HepG2 (cell line): ENCODE measurements around the gene NSMCE1. TPM values are rescaled to one million over a fixed set of nuclear protein-coding genes. Genes with fewer than 3 reads are reported as not detected.

Source experiments
- ATAC-seq: fragments of 200-7000 bp; cut with Tn5 transposase; 3 replicates; pipeline ENCODE4 v1.9.1; 2020; ENCODE audit warnings: mild to moderate bottlenecking, moderate library complexity
- BruUV-seq: library from RNA; stranded (reverse); fragments of 400-500 nt; replicated peaks from 2 replicates; lab custom pipeline; 2021; lab: Mats Ljungman, UMichigan
- CTCF ChIA-PET: fragments of 300-600 bp; formaldehyde crosslinking; extraction: SDS; loops from one replicate; lab custom pipeline; 2021; ENCODE audit warnings: low total read pairs, inconsistent platforms, low intra/inter-chr PET ratio; lab: Yijun Ruan, JAX
- POLR2A ChIA-PET: fragments of 350-600 bp; sonication (Branson Sonifier 250); formaldehyde crosslinking; loops from one replicate; lab custom pipeline; 2020; ENCODE audit warnings: antibody characterized with exemption, inconsistent platforms; lab: Yijun Ruan, JAX
- DNase-seq: peaks from one replicate; pipeline ENCODE4 v3.0.0-alpha.2; 2015; ENCODE audit warnings: low spot score
- FAIRE-seq: peaks from 3 replicates; lab custom pipeline; 2011; peaks lifted over from hg19 to GRCh38; lab: Jason Lieb, UNC
- H2AFZ ChIP-seq: one replicate; pipeline ENCODE4 v1.6.1; 2011; ENCODE audit warnings: low read length, inconsistent platforms
- H3K27ac ChIP-seq: fragments of 300-600 bp; 3 replicates; pipeline ENCODE4 v1.8.0; 2011; ENCODE audit warnings: mixed run types, mild to moderate bottlenecking, mixed read lengths, low read length, inconsistent platforms; ENCODE audit not compliant: insufficient read depth; ENCODE audit errors: extremely low read length
- H3K27me3 ChIP-seq, 2 experiments: fragments of 200-600 bp in 1 of 2; 2 replicates in 1 of 2; 3 replicates in 1 of 2; pipeline versions ENCODE4 v1.6.0 to v1.8.0; 2011; ENCODE audit warnings: low read length in 2 of 2, mild to moderate bottlenecking in 2 of 2, moderate library complexity in 2 of 2, inconsistent platforms in 1 of 2; ENCODE audit not compliant: insufficient read depth in 2 of 2, control insufficient read depth in 1 of 2
- H3K36me3 ChIP-seq, 2 experiments: fragments of 200-600 bp in 1 of 2; replicated peaks in 1 of 2; 2 replicates in 1 of 2; 3 replicates in 1 of 2; pipeline versions ENCODE4 v1.5.1 to v1.8.0; 2011; ENCODE audit warnings: low read length in 2 of 2, inconsistent platforms in 1 of 2; ENCODE audit not compliant: insufficient read depth in 2 of 2, control insufficient read depth in 1 of 2
- H3K4me1 ChIP-seq: 2 replicates; pipeline ENCODE4 v1.5.1; 2012; ENCODE audit warnings: low read length, inconsistent platforms; ENCODE audit not compliant: insufficient read depth
- H3K4me2 ChIP-seq: 2 replicates; pipeline ENCODE4 v1.6.0; 2011; ENCODE audit warnings: low read depth, low read length, inconsistent platforms
- H3K4me3 ChIP-seq, 3 experiments: fragments of 200-600 bp in 1 of 3; sonication (generic), shearing (Covaris generic) in 1 of 3; replicated peaks in 1 of 3; 2 replicates each; pipeline ENCODE4 v1.5.1; 2011 to 2016; ENCODE audit warnings: low read length in 3 of 3, inconsistent platforms in 2 of 3, low read depth in 2 of 3, mild to moderate bottlenecking in 2 of 3, control low read depth in 1 of 3, mixed read lengths in 1 of 3; ENCODE audit not compliant: insufficient read depth in 1 of 3
- H3K79me2 ChIP-seq: one replicate; pipeline ENCODE4 v1.6.1; 2011; ENCODE audit warnings: low read length, inconsistent platforms; ENCODE audit not compliant: insufficient read depth
- H3K9ac ChIP-seq: 2 replicates; pipeline ENCODE4 v1.6.0; 2011; ENCODE audit warnings: mild to moderate bottlenecking, low read depth, low read length, inconsistent platforms; ENCODE audit not compliant: insufficient read depth
- H3K9me3 ChIP-seq: 2 replicates; pipeline ENCODE4 v1.5.1; 2012; ENCODE audit warnings: mild to moderate bottlenecking, low read length
- H4K20me1 ChIP-seq: 2 replicates; pipeline ENCODE4 v1.6.0; 2011; ENCODE audit warnings: inconsistent platforms, mild to moderate bottlenecking, low read length, moderate library complexity; ENCODE audit not compliant: insufficient read depth
- CEBPG ChIP-seq: IDR thresholded peaks from 2 replicates; pipeline ENCODE4 v1.6.1; 2016
- EHMT2 ChIP-seq: fragments of 200-600 bp; sonication (generic); IDR thresholded peaks from 2 replicates; pipeline ENCODE4 v1.7.0; 2017; ENCODE audit warnings: antibody characterized with exemption, low read depth, low read length, borderline replicate concordance
- GFI1 ChIP-seq: sonication (generic); formaldehyde crosslinking; IDR thresholded peaks from 2 replicates; pipeline ENCODE4 v1.5.0; 2020; ENCODE audit warnings: missing genetic modification reagents, mild to moderate bottlenecking, borderline replicate concordance
- HDAC1 ChIP-seq: sonication (generic); formaldehyde crosslinking; IDR thresholded peaks from 2 replicates; pipeline ENCODE4 v1.5.1; 2020; ENCODE audit warnings: mild to moderate bottlenecking, missing genetic modification reagents
- IRF2 ChIP-seq: IDR thresholded peaks from 2 replicates; pipeline ENCODE4 v1.6.1; 2018; ENCODE audit warnings: missing genetic modification reagents, missing compliant biosample characterization
- MXD1 ChIP-seq: sonication (generic); formaldehyde crosslinking; IDR thresholded peaks from 2 replicates; pipeline ENCODE4 v1.4.0; 2020; ENCODE audit warnings: mild to moderate bottlenecking, missing genetic modification reagents
- NFKB2 ChIP-seq: sonication (generic); formaldehyde crosslinking; IDR thresholded peaks from 2 replicates; pipeline ENCODE4 v1.4.0; 2020; ENCODE audit warnings: missing genetic modification reagents, borderline replicate concordance
- POLR2A ChIP-seq, 2 experiments: IDR thresholded peaks; 2 replicates each; pipeline ENCODE4 v1.6.1; 2011; ENCODE audit warnings: low read depth in 2 of 2, low read length in 2 of 2, mild to moderate bottlenecking in 1 of 2, moderate library complexity in 1 of 2; ENCODE audit not compliant: insufficient read depth in 1 of 2
- POLR2AphosphoS5 ChIP-seq: IDR thresholded peaks from 2 replicates; pipeline ENCODE4 v1.6.1; 2012; ENCODE audit warnings: low read depth, low read length
- RFXAP ChIP-seq: sonication (generic); formaldehyde crosslinking; IDR thresholded peaks from 2 replicates; pipeline ENCODE4 v1.4.0; 2020; ENCODE audit warnings: missing genetic modification reagents, borderline replicate concordance
- SRF ChIP-seq: IDR thresholded peaks from 2 replicates; pipeline ENCODE4 v1.6.1; 2011; ENCODE audit warnings: mild to moderate bottlenecking, low read depth, low read length, moderate library complexity
- TP53 ChIP-seq: sonication (generic); formaldehyde crosslinking; conservative IDR thresholded peaks from 2 replicates; pipeline ENCODE4 v1.4.0; 2020; ENCODE audit warnings: missing genetic modification reagents
- ZNF383 ChIP-seq: sonication (generic); formaldehyde crosslinking; IDR thresholded peaks from 2 replicates; pipeline ENCODE4 v1.4.0; 2020; ENCODE audit warnings: missing genetic modification reagents, mild to moderate bottlenecking, borderline replicate concordance
- ZNF720 ChIP-seq: sonication (generic); formaldehyde crosslinking; IDR thresholded peaks from 2 replicates; pipeline ENCODE4 v1.4.0; 2020; ENCODE audit warnings: missing genetic modification reagents
- WGBS: methylation state at CpG from one replicate; pipeline ENCODE4 v1.1.6; 2017; ENCODE audit warnings: low lambda C conversion rate; 5-methylcytosine and 5-hydroxymethylcytosine counted together
- in situ Hi-C: cut with HindIII; loops from 2 replicates; pipeline ENCODE4 v1.10.0; 2017; ENCODE audit warnings: low pct_unique_long_range_greater_than_20kb; ENCODE audit not compliant: extremely low pct_ligation_motif_present
- intact Hi-C: fragments of 100-400 bp; cut with micrococcal nuclease; formaldehyde crosslinking; loops from one replicate; pipeline ENCODE4 v1.10.0; 2022; ENCODE audit not compliant: unreplicated experiment
- polyA plus RNA-seq, 8 experiments: library from polyadenylated mRNA; depleted of rRNA in 3 of 8; stranded (reverse) in 7 of 8; unstranded in 1 of 8; fragments of >200 nt; fragmentation: Illumina TruSeq in 4 of 8; extraction: Trizol in 4 of 8; gene quantifications; 2 replicates each; pipeline versions ENCODE4 v1.2.1 to v1.2.3, GENCODE V29; 2011 to 2016; ENCODE audit warnings: low read depth in 4 of 8, missing spikeins in 1 of 8, mixed read lengths in 1 of 8; ENCODE audit not compliant: insufficient read depth in 1 of 8
- total RNA-seq, 5 experiments: library from RNA; depleted of rRNA; stranded (reverse); fragments of >200 nt; fragmentation: Illumina TruSeq; extraction: Trizol; gene quantifications; 2 replicates each; pipeline ENCODE4 v1.2.3, GENCODE V29; 2016; ENCODE audit warnings: low read depth in 1 of 5
- TF ChIP-seq, protein P1 (sequence below): sonication (generic); formaldehyde crosslinking; IDR thresholded peaks from 2 replicates; pipeline ENCODE4 v1.8.1; 2023; ENCODE audit warnings: mild to moderate bottlenecking, missing genetic modification reagents
- TF ChIP-seq, protein P2 (sequence below): sonication (generic); formaldehyde crosslinking; IDR thresholded peaks from 2 replicates; pipeline ENCODE4 v1.5.0; 2020; ENCODE audit warnings: mild to moderate bottlenecking, missing genetic modification reagents, borderline replicate concordance

Gene NSMCE1
- total and polyA plus RNA-seq, 2 of the 13 experiments (the other 11 are each of a cell fraction or from before 2014, with no cell fraction given), result 42.7 to 52.9 TPM

DNA sequence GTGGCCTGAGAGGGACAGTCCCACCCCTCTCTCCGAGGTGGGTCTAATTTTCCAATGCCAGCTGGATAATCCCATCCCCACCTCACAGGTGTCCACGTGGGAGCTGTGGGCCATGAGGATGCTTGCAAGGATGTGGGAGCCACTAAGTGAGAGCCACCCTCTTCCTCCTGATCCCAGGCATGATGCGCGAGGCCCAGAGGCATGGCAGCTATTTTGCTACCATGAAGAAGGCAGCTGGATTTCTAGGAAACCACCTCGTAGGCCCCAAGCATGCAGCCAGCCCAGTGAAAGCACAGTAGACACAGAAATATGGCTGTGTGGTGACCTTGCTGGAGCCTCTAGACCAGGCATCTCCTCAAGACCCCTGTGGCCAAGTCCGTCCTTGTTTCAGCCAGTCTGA is 44.9 kb downstream of the NSMCE1 start:
- Histone ChIP-seq H3K27ac (no peak overlapping the region), H3K4me2 (no peak overlapping the region), H3K9ac (no peak overlapping the region), H4K20me1 (no peaks in the 10 kb centered on the region), H2AFZ (no peak overlapping the region), H3K36me3 (peaks cover 5 to 8% of the 10 kb centered on the region in 2 experiments; a peak in 3 of 5 replicates), H3K79me2 (no peaks in the 10 kb centered on the region), H3K4me1 (no peaks in the 10 kb centered on the region), H3K27me3 (no peaks in the 10 kb centered on the region), H3K4me3 (no peak overlapping the region), H3K9me3 (no peaks in the 10 kb centered on the region)
- TF ChIP-seq POLR2AphosphoS5 (peak; percentile 5; the same call in 1 of the 2 replicates), RFXAP (CRISPR knock-in tag) (no peak), CEBPG (CRISPR knock-in tag) (no peak), MXD1 (peak; percentile 13; the same call in 1 of the 2 replicates), HDAC1 (no peak)
- ATAC-seq (no peak), DNase-seq (no peak), FAIRE-seq (no peak)
- in situ Hi-C loops, result no loop called here
- WGBS, result 94% methylated on average over 6 of the region's 6 CpGs
- POLR2A ChIA-PET, result no interaction called here
- CTCF ChIA-PET, result no interaction called here
- no TSS peak for BruUV-seq
- intact Hi-C loops, result no loop called here

DNA sequence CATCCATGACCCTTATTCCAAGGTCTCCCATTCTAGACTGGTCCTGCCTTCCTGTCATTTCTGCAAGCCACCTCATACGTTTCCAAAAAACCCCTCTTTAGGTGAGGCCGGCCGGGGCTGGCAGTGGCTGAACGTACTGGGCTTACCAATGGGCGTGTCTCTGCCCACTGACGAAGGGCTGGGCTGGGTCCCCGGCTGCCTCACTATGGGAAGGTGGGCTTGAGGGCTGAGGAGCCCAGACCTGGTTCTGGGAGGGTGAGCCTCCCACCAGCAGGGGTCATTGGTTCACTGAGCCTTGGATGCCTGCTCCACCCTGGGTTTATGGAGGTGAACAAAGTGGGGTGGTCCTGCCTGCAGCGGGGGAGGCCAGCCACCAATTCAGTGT is 45.4 kb downstream of the NSMCE1 start:
- H3K9me3 ChIP-seq, result no peaks in the 10 kb centered on the region
- H3K79me2 ChIP-seq, result no peaks in the 10 kb centered on the region
- no peak overlapping the region for H2AFZ ChIP-seq
- in situ Hi-C loops (no loop called here), intact Hi-C loops (no loop called here)
- no peaks in the 10 kb centered on the region for H3K4me1 ChIP-seq
- no peak for DNase-seq
- CTCF ChIA-PET, result no interaction called here
- BruUV-seq, result no TSS peak
- FAIRE-seq, result no peak
- 90% methylated on average over 8 of the region's 8 CpGs for WGBS
- H4K20me1 ChIP-seq, result no peaks in the 10 kb centered on the region
- POLR2A ChIA-PET, result interaction anchor here (2.8 kb wide), 1 partner anchor 19 kb away, joined by 12 read pairs; the partner anchor contains the start of gene KDM8
- no peak overlapping the region for H3K9ac ChIP-seq
- no peak overlapping the region for H3K4me3 ChIP-seq
- no peaks in the 10 kb centered on the region for H3K27me3 ChIP-seq
- H3K4me2 ChIP-seq, result no peak overlapping the region
- H3K27ac ChIP-seq, result no peak overlapping the region
- ATAC-seq, result peak; percentile 41
- H3K36me3 ChIP-seq, result peaks cover 5 to 8% of the 10 kb centered on the region in 2 experiments; a peak in 3 of 5 replicates
- no peak for TF ChIP-seq TP53 (CRISPR knock-in tag)
- TF ChIP-seq IRF2 (CRISPR knock-in tag), result no peak
- no peak for TF ChIP-seq GFI1 (CRISPR knock-in tag)
- TF ChIP-seq ZNF720, result no peak
- peak in 1 of 2 experiments; percentile 32; a peak in 1 of 4 replicates for TF ChIP-seq POLR2A (IDR thresholded peaks at IDR 0.05; ENCODE audit: insufficient read depth in 1 of 2, low read depth in 2 of 2, low read length in 2 of 2)
- TF ChIP-seq SRF, result no peak
- TF ChIP-seq, protein P1, sequence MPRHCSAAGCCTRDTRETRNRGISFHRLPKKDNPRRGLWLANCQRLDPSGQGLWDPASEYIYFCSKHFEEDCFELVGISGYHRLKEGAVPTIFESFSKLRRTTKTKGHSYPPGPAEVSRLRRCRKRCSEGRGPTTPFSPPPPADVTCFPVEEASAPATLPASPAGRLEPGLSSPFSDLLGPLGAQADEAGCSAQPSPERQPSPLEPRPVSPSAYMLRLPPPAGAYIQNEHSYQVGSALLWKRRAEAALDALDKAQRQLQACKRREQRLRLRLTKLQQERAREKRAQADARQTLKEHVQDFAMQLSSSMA (CRISPR knock-in tag), result 0 out of 2 replicates have a peak, but pooled peaks have one; percentile 27
- no peak for TF ChIP-seq ZNF383 (CRISPR knock-in tag)
- TF ChIP-seq EHMT2, result no peak
- TF ChIP-seq, protein P2, sequence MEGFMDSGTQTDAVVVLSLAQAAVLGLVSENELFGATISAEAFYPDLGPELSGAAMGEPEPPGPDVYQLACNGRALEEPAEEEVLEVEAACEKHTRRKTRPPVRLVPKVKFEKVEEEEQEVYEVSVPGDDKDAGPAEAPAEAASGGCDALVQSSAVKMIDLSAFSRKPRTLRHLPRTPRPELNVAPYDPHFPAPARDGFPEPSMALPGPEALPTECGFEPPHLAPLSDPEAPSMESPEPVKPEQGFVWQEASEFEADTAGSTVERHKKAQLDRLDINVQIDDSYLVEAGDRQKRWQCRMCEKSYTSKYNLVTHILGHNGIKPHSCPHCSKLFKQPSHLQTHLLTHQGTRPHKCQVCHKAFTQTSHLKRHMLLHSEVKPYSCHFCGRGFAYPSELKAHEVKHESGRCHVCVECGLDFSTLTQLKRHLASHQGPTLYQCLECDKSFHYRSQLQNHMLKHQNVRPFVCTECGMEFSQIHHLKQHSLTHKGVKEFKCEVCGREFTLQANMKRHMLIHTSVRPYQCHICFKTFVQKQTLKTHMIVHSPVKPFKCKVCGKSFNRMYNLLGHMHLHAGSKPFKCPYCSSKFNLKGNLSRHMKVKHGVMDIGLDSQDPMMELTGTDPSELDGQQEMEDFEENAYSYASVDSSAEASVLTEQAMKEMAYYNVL (CRISPR knock-in tag), result peak; percentile 31; the same call in 1 of the 2 replicates
- TF ChIP-seq NFKB2 (CRISPR knock-in tag), result 0 out of 2 replicates have a peak, but pooled peaks have one; percentile 16
